Measurements from ENCODE around the gene PHLDA1.

PHLDA1 gene

DNA sequence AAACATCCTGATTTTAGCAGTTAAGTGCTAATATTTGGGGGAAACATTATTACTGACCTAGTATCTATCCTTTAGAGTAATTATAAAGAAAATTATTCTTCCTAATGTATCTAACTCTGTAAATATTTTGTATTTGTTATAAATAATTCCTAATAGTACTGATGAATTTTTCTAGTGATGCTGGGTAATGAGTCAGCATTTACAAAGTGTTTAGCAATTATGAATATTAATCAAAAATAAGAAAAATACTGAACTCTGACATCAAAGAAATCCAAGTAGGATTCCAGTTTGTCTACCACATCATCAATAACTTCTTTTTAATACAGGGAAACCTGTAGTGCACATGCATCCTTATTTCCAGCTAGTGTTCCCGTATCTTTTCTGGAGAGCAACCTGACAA, 43.9 kb upstream of the PHLDA1 start:
- Histone ChIP-seq H2BK120ac (ENCODE audit: low read depth, low read length) (no peak overlapping the region), H4K91ac (ENCODE audit: low read length) (no peak overlapping the region), H4K8ac (ENCODE audit: low read length) (no peak overlapping the region), H3K36me3 (ENCODE audit: control insufficient read depth in 1 of 2, insufficient read depth in 2 of 2, low read depth in 1 of 2, low read length in 2 of 2) (peaks cover 7 to 72% of the 10 kb centered on the region in 2 experiments), H2AFZ (ENCODE audit: low read depth, low read length) (no peak overlapping the region), H3K4me1 (ENCODE audit: control insufficient read depth, insufficient read depth, low read depth, low read length) (peaks cover 1% of the 10 kb centered on the region), H3K4ac (ENCODE audit: low read depth in 1 of 2, low read length in 2 of 2) (no peak overlapping the region), H2BK12ac (ENCODE audit: low read length in 2 of 2) (no peak overlapping the region), H3K9ac (ENCODE audit: low read length) (no peak overlapping the region), H3K79me1 (replicated peaks; ENCODE audit: low read length, poor library complexity, severe bottlenecking) (no peaks in the 10 kb centered on the region), H3K9me3 (ENCODE audit: control insufficient read depth, low read length) (peaks cover 20% of the 10 kb centered on the region), H3K4me3 (ENCODE audit: insufficient read depth in 1 of 2, low read depth in 1 of 2, low read length in 2 of 2) (no peak overlapping the region), H3K23ac (ENCODE audit: low read length in 2 of 2) (no peak overlapping the region), H3K27ac (ENCODE audit: low read length, poor library complexity, severe bottlenecking) (no peak overlapping the region), H3K14ac (ENCODE audit: low read length in 2 of 2) (no peak overlapping the region), H3K4me2 (ENCODE audit: low read length, poor library complexity, severe bottlenecking) (no peak overlapping the region), H2AK5ac (ENCODE audit: low read length, severe bottlenecking) (no peak overlapping the region), H3K18ac (ENCODE audit: low read depth in 1 of 2, low read length in 2 of 2) (no peak overlapping the region), H2BK5ac (ENCODE audit: low read depth, low read length, poor library complexity, severe bottlenecking) (no peak overlapping the region), H2BK15ac (ENCODE audit: low read depth, poor library complexity, severe bottlenecking) (no peak overlapping the region), H3K27me3 (ENCODE audit: control insufficient read depth in 1 of 2, insufficient read depth in 1 of 2, low read length in 2 of 2) (no peaks in the 10 kb centered on the region)
- no peak for DNase-seq
- 97% methylated on average over 1 of the region's 1 CpG for WGBS

- Histone ChIP-seq H3K27me3 (ENCODE audit: control insufficient read depth in 1 of 2, insufficient read depth in 1 of 2, low read length in 2 of 2) (no peaks in the 10 kb centered on the region), H2AK5ac (ENCODE audit: low read length, severe bottlenecking) (no peak overlapping the region), H3K4me1 (ENCODE audit: control insufficient read depth, insufficient read depth, low read depth, low read length) (peaks cover 1% of the 10 kb centered on the region), H2BK15ac (ENCODE audit: low read depth, poor library complexity, severe bottlenecking) (no peak overlapping the region), H4K91ac (ENCODE audit: low read length) (no peak overlapping the region), H2BK120ac (ENCODE audit: low read depth, low read length) (no peak overlapping the region), H3K9ac (ENCODE audit: low read length) (no peak overlapping the region), H3K79me1 (replicated peaks; ENCODE audit: low read length, poor library complexity, severe bottlenecking) (no peaks in the 10 kb centered on the region), H3K4ac (ENCODE audit: low read depth in 1 of 2, low read length in 2 of 2) (no peak overlapping the region), H3K36me3 (ENCODE audit: control insufficient read depth in 1 of 2, insufficient read depth in 2 of 2, low read depth in 1 of 2, low read length in 2 of 2) (peaks cover 10 to 72% of the 10 kb centered on the region in 2 experiments), H2BK12ac (ENCODE audit: low read length in 2 of 2) (no peak overlapping the region), H3K23ac (ENCODE audit: low read length in 2 of 2) (no peak overlapping the region), H2AFZ (ENCODE audit: low read depth, low read length) (no peak overlapping the region), H3K14ac (ENCODE audit: low read length in 2 of 2) (no peak overlapping the region), H3K27ac (ENCODE audit: low read length, poor library complexity, severe bottlenecking) (no peak overlapping the region), H2BK5ac (ENCODE audit: low read depth, low read length, poor library complexity, severe bottlenecking) (no peak overlapping the region), H3K4me3 (ENCODE audit: insufficient read depth in 1 of 2, low read depth in 1 of 2, low read length in 2 of 2) (no peak overlapping the region), H3K4me2 (ENCODE audit: low read length, poor library complexity, severe bottlenecking) (no peak overlapping the region), H3K18ac (ENCODE audit: low read depth in 1 of 2, low read length in 2 of 2) (no peak overlapping the region), H4K8ac (ENCODE audit: low read length) (no peak overlapping the region), H3K9me3 (ENCODE audit: control insufficient read depth, low read length) (peaks cover 20% of the 10 kb centered on the region)
- WGBS: 88% methylated on average over 1 of the region's 1 CpG
- DNase-seq: no peak
Measured at GRCh38 chr12:76074701-76075336, 43.2 kb upstream of the PHLDA1 start.

DNA sequence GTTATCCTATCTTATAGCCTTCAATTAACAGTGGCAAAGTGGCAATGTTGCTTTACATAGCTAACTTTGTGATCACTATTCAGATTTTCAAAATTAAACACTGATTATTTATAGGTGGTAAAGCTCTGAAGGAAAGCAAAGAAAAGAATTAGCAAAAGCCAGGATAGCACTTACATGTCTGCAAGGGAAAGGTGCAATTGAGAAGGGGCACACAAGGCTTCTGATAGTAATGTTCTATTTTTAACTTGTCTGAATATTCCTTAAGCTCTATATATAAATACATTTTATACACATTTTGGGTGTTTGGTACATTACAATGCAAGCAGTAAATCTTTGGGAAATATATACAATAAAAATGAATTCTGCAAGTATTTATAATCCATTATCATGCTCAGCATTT, 42.0 kb upstream of the PHLDA1 start:
- Histone ChIP-seq H3K18ac (ENCODE audit: low read depth in 1 of 2, low read length in 2 of 2) (no peak overlapping the region), H3K4me2 (ENCODE audit: low read length, poor library complexity, severe bottlenecking) (no peak overlapping the region), H2AK5ac (ENCODE audit: low read length, severe bottlenecking) (no peak overlapping the region), H3K14ac (ENCODE audit: low read length in 2 of 2) (no peak overlapping the region), H3K4me3 (ENCODE audit: insufficient read depth in 1 of 2, low read depth in 1 of 2, low read length in 2 of 2) (no peak overlapping the region), H3K4ac (ENCODE audit: low read depth in 1 of 2, low read length in 2 of 2) (no peak overlapping the region), H2BK15ac (ENCODE audit: low read depth, poor library complexity, severe bottlenecking) (no peak overlapping the region), H4K8ac (ENCODE audit: low read length) (no peak overlapping the region), H2BK12ac (ENCODE audit: low read length in 2 of 2) (no peak overlapping the region), H2BK5ac (ENCODE audit: low read depth, low read length, poor library complexity, severe bottlenecking) (no peak overlapping the region), H2BK120ac (ENCODE audit: low read depth, low read length) (no peak overlapping the region), H3K4me1 (ENCODE audit: control insufficient read depth, insufficient read depth, low read depth, low read length) (no peaks in the 10 kb centered on the region), H2AFZ (ENCODE audit: low read depth, low read length) (no peak overlapping the region), H3K36me3 (ENCODE audit: control insufficient read depth in 1 of 2, insufficient read depth in 2 of 2, low read depth in 1 of 2, low read length in 2 of 2) (peaks cover 4 to 72% of the 10 kb centered on the region in 2 experiments), H3K9ac (ENCODE audit: low read length) (no peak overlapping the region), H3K79me1 (replicated peaks; ENCODE audit: low read length, poor library complexity, severe bottlenecking) (no peaks in the 10 kb centered on the region), H3K9me3 (ENCODE audit: control insufficient read depth, low read length) (peaks cover 8% of the 10 kb centered on the region), H3K27ac (ENCODE audit: low read length, poor library complexity, severe bottlenecking) (no peak overlapping the region), H4K91ac (ENCODE audit: low read length) (no peak overlapping the region), H3K27me3 (ENCODE audit: control insufficient read depth in 1 of 2, insufficient read depth in 1 of 2, low read length in 2 of 2) (no peaks in the 10 kb centered on the region), H3K23ac (ENCODE audit: low read length in 2 of 2) (no peak overlapping the region)
- DNase-seq: no peak

GRCh38 chr12:76072568-76072967, 41.0 kb upstream of the PHLDA1 start:
- H3K4ac ChIP-seq (ENCODE audit: low read depth in 1 of 2, low read length in 2 of 2): no peak overlapping the region
- H2AK5ac ChIP-seq (ENCODE audit: low read length, severe bottlenecking): no peak overlapping the region
- H2BK5ac ChIP-seq (ENCODE audit: low read depth, low read length, poor library complexity, severe bottlenecking): no peak overlapping the region
- DNase-seq: no peak
- H3K23ac ChIP-seq (ENCODE audit: low read length in 2 of 2): no peak overlapping the region
- H2BK15ac ChIP-seq (ENCODE audit: low read depth, poor library complexity, severe bottlenecking): no peak overlapping the region
- H3K79me1 ChIP-seq (replicated peaks; ENCODE audit: low read length, poor library complexity, severe bottlenecking): no peaks in the 10 kb centered on the region
- H3K9ac ChIP-seq (ENCODE audit: low read length): no peak overlapping the region
- H3K4me3 ChIP-seq (ENCODE audit: insufficient read depth in 1 of 2, low read depth in 1 of 2, low read length in 2 of 2): no peak overlapping the region
- H2AFZ ChIP-seq (ENCODE audit: low read depth, low read length): no peak overlapping the region
- no peak overlapping the region for H3K14ac ChIP-seq (ENCODE audit: low read length in 2 of 2)
- H2BK120ac ChIP-seq (ENCODE audit: low read depth, low read length): no peak overlapping the region
- no peak overlapping the region for H2BK12ac ChIP-seq (ENCODE audit: low read length in 2 of 2)
- no peak overlapping the region for H3K27ac ChIP-seq (ENCODE audit: low read length, poor library complexity, severe bottlenecking)
- H4K91ac ChIP-seq (ENCODE audit: low read length): no peak overlapping the region
- no peaks in the 10 kb centered on the region for H3K4me1 ChIP-seq (ENCODE audit: control insufficient read depth, insufficient read depth, low read depth, low read length)
- WGBS: 92% methylated on average over 3 of the region's 3 CpGs
- H3K18ac ChIP-seq (ENCODE audit: low read depth in 1 of 2, low read length in 2 of 2): no peak overlapping the region
- peaks cover 4 to 76% of the 10 kb centered on the region in 2 experiments for H3K36me3 ChIP-seq (ENCODE audit: control insufficient read depth in 1 of 2, insufficient read depth in 2 of 2, low read depth in 1 of 2, low read length in 2 of 2)
- no peaks in the 10 kb centered on the region for H3K27me3 ChIP-seq (ENCODE audit: control insufficient read depth in 1 of 2, insufficient read depth in 1 of 2, low read length in 2 of 2)
- H3K4me2 ChIP-seq (ENCODE audit: low read length, poor library complexity, severe bottlenecking): no peak overlapping the region
- no peak overlapping the region for H4K8ac ChIP-seq (ENCODE audit: low read length)
- H3K9me3 ChIP-seq (ENCODE audit: control insufficient read depth, low read length): no peaks in the 10 kb centered on the region
